WTC11 (cell line): Measurements from ENCODE around the gene NOTCH2. TPM values are rescaled to one million over a fixed set of nuclear protein-coding genes. Genes with fewer than 3 reads are reported as not detected.

Experiments used
- ATAC-seq: fragments of 200-7000 bp; cut with Tn5 transposase; 2 replicates; pipeline ENCODE4 v1.10.0; 2021; ENCODE audit warnings: mild to moderate bottlenecking, moderate library complexity
- CTCF ChIA-PET: fragments of 300-600 bp; sonication (Branson Sonifier 250); formaldehyde crosslinking; loops from one replicate; lab custom pipeline; 2021; ENCODE audit warnings: antibody characterized with exemption; lab: Charles Lee
- POLR2A ChIA-PET: fragments of 350-600 bp; sonication (Branson Sonifier 250); formaldehyde crosslinking; loops from one replicate; lab custom pipeline; 2021; ENCODE audit warnings: antibody characterized with exemption; lab: Charles Lee
- DNase-seq: peaks from one replicate; pipeline ENCODE4 v3.0.0; 2021; ENCODE audit warnings: low spot score
- H3K27ac Mint-ChIP-seq: 2 replicates; pipeline ENCODE4 v1.8.0; 2021; ENCODE audit warnings: mixed read lengths
- H3K27me3 Mint-ChIP-seq: 2 replicates; pipeline ENCODE4 v1.8.0; 2021; ENCODE audit warnings: low read depth, mild to moderate bottlenecking, moderate library complexity, mixed read lengths
- H3K36me3 Mint-ChIP-seq: 2 replicates; pipeline ENCODE4 v1.8.0; 2021; ENCODE audit warnings: mixed read lengths
- H3K4me1 Mint-ChIP-seq: 2 replicates; pipeline ENCODE4 v1.8.0; 2022; ENCODE audit warnings: mixed read lengths
- H3K4me3 Mint-ChIP-seq: 2 replicates; pipeline ENCODE4 v1.8.0; 2021; ENCODE audit warnings: mild to moderate bottlenecking, moderate library complexity, mixed read lengths
- H3K9me3 Mint-ChIP-seq: 2 replicates; pipeline ENCODE4 v1.8.0; 2021; ENCODE audit warnings: mixed read lengths
- GTF2I ChIP-seq: fragments of 250-450 bp; sonication (Bioruptor Pico); conservative IDR thresholded peaks from 2 replicates; pipeline ENCODE4 v1.4.0; 2021; ENCODE audit warnings: mild to moderate bottlenecking
- MYBL2 ChIP-seq: sonication (generic); formaldehyde crosslinking; IDR thresholded peaks from 2 replicates; pipeline ENCODE4 v1.8.1; 2023; ENCODE audit warnings: mild to moderate bottlenecking, moderate library complexity, missing genetic modification reagents
- NR1H2 ChIP-seq: sonication (generic); formaldehyde crosslinking; IDR thresholded peaks from 2 replicates; pipeline ENCODE4 v1.9.0; 2021; ENCODE audit warnings: mild to moderate bottlenecking, moderate library complexity, missing genetic modification reagents
- RELA ChIP-seq: sonication (generic); formaldehyde crosslinking; IDR thresholded peaks from 2 replicates; pipeline ENCODE4 v1.8.1; 2022; ENCODE audit warnings: missing genetic modification reagents, mild to moderate bottlenecking, borderline replicate concordance
- SP1 ChIP-seq: sonication (generic); formaldehyde crosslinking; conservative IDR thresholded peaks from 2 replicates; pipeline ENCODE4 v1.8.1; 2022; ENCODE audit warnings: missing genetic modification reagents
- ZNF121 ChIP-seq: sonication (generic); formaldehyde crosslinking; IDR thresholded peaks from 2 replicates; pipeline ENCODE4 v1.8.0; 2023; ENCODE audit warnings: missing genetic modification reagents
- ZNF263 ChIP-seq: sonication (generic); formaldehyde crosslinking; IDR thresholded peaks from 2 replicates; pipeline ENCODE4 v1.8.1; 2022; ENCODE audit warnings: low read depth, mild to moderate bottlenecking, moderate library complexity, missing genetic modification reagents
- ZNF671 ChIP-seq: fragments of 250-450 bp; sonication (Bioruptor Pico); IDR thresholded peaks from 2 replicates; pipeline ENCODE4 v1.8.0; 2021; ENCODE audit warnings: mild to moderate bottlenecking
- total RNA-seq: library from RNA; stranded (reverse); gene quantifications from 3 replicates; pipeline ENCODE4 v1.2.3, GENCODE V29; 2021
- TF ChIP-seq, protein P1 (sequence below): sonication (generic); formaldehyde crosslinking; conservative IDR thresholded peaks from 2 replicates; pipeline ENCODE4 v1.8.1; 2022; ENCODE audit warnings: mild to moderate bottlenecking, missing genetic modification reagents
- TF ChIP-seq, protein P2 (sequence below): fragments of 250-450 bp; sonication (Bioruptor Pico); IDR thresholded peaks from 2 replicates; pipeline ENCODE4 v1.9.0; 2021; ENCODE audit warnings: mild to moderate bottlenecking
- TF ChIP-seq, protein P3 (sequence below): sonication (generic); formaldehyde crosslinking; IDR thresholded peaks from 2 replicates; pipeline ENCODE4 v1.8.0; 2022; ENCODE audit warnings: missing genetic modification reagents
- TF ChIP-seq, protein P4 (sequence below): sonication (generic); formaldehyde crosslinking; conservative IDR thresholded peaks from 2 replicates; pipeline ENCODE4 v1.8.1; 2023; ENCODE audit warnings: mild to moderate bottlenecking, low read depth, missing genetic modification reagents, moderate library complexity
- TF ChIP-seq, protein P5 (sequence below): sonication (generic); formaldehyde crosslinking; IDR thresholded peaks from 2 replicates; pipeline ENCODE4 v1.8.0; 2022; ENCODE audit warnings: mild to moderate bottlenecking, missing genetic modification reagents

NOTCH2 gene
- total RNA-seq, 1 experiment from 2014 or later, result 60.9 TPM

DNA sequence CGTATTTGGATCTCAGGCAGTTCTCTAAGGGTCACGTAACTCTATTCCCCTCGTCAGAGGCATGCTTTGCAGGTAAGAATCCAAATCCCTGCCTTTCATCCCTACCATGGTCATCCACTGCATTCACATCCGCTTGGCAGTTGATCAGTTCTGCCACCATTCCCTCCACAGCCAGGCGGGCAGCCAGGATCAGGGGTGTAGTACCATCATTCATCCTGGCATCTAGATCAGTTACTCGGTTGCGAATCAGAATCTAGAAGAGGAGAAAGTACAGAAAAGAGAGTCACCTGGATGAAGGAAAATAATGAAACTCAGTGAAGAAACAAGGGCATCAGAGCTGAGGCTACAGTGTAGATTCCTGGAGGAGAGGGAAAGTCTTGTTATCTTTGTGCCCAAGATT, 151.2 kb downstream of the NOTCH2 start:
- Mint-ChIP-seq H3K9me3 (no peaks in the 10 kb centered on the region), H3K4me3 (no peak overlapping the region), H3K36me3 (peaks cover 66% of the 10 kb centered on the region), H3K27ac (no peak overlapping the region), H3K4me1 (no peaks in the 10 kb centered on the region), H3K27me3 (no peaks in the 10 kb centered on the region)
- ATAC-seq, result no peak
- no peak for DNase-seq
- TF ChIP-seq, protein P1, sequence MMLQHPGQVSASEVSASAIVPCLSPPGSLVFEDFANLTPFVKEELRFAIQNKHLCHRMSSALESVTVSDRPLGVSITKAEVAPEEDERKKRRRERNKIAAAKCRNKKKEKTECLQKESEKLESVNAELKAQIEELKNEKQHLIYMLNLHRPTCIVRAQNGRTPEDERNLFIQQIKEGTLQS (CRISPR knock-in tag), result no peak
- no peak for TF ChIP-seq GTF2I (CRISPR knock-in tag)
- TF ChIP-seq, protein P2, sequence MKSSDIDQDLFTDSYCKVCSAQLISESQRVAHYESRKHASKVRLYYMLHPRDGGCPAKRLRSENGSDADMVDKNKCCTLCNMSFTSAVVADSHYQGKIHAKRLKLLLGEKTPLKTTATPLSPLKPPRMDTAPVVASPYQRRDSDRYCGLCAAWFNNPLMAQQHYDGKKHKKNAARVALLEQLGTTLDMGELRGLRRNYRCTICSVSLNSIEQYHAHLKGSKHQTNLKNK (CRISPR knock-in tag), result no peak
- TF ChIP-seq, protein P3, sequence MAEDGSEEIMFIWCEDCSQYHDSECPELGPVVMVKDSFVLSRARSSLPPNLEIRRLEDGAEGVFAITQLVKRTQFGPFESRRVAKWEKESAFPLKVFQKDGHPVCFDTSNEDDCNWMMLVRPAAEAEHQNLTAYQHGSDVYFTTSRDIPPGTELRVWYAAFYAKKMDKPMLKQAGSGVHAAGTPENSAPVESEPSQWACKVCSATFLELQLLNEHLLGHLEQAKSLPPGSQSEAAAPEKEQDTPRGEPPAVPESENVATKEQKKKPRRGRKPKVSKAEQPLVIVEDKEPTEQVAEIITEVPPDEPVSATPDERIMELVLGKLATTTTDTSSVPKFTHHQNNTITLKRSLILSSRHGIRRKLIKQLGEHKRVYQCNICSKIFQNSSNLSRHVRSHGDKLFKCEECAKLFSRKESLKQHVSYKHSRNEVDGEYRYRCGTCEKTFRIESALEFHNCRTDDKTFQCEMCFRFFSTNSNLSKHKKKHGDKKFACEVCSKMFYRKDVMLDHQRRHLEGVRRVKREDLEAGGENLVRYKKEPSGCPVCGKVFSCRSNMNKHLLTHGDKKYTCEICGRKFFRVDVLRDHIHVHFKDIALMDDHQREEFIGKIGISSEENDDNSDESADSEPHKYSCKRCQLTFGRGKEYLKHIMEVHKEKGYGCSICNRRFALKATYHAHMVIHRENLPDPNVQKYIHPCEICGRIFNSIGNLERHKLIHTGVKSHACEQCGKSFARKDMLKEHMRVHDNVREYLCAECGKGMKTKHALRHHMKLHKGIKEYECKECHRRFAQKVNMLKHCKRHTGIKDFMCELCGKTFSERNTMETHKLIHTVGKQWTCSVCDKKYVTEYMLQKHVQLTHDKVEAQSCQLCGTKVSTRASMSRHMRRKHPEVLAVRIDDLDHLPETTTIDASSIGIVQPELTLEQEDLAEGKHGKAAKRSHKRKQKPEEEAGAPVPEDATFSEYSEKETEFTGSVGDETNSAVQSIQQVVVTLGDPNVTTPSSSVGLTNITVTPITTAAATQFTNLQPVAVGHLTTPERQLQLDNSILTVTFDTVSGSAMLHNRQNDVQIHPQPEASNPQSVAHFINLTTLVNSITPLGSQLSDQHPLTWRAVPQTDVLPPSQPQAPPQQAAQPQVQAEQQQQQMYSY (CRISPR knock-in tag), result no peak
- no peak for TF ChIP-seq ZNF671 (CRISPR knock-in tag)
- POLR2A ChIA-PET, result no interaction called here
- CTCF ChIA-PET, result interaction anchor here (1.5 kb wide), 1 partner anchor 22 kb away, joined by 4 read pairs; the partner anchor contains the start of gene ADAM30

DNA sequence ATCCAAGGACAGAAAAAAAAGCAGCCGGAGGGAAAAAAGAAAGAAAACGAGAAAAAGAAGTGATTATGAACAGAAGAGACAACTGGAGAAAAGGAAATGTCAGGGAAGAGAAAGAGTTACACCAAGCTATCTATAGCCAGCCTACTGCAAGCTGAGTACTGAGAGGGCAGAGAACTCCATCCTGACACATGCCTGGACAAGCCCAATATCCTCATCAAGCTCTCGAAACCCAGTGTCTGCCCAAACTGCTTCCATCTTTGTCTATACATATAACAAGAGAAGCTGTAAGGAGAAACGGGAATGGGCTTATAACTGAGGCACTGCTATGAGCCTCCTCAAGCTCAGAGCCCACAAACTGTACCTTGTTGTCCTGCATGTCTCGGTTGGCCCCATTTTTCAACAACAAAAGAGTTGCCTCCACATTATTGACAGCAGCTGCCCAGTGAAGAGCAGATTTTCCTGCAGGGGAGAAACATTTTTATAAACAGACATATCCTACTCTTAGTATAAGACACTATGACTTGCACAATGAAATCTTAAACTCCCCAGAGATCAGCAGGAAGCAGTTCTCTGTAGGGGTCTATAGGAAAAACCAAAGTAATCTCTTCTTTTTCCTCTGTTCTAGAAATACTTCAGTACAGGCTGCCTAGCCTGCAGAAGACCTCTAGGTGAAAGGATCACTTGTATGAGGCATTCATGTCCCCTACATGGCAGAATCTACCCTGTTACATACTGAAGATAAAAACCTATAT, 152.0 kb downstream of the NOTCH2 start:
- ATAC-seq (no peak), DNase-seq (no peak)
- POLR2A ChIA-PET, result no interaction called here
- H3K27ac Mint-ChIP-seq, result peak overlapping the region; percentile 1
- no peak overlapping the region for H3K4me3 Mint-ChIP-seq
- TF ChIP-seq ZNF671 (CRISPR knock-in tag) (no peak), SP1 (no peak), ZNF263 (CRISPR knock-in tag) (no peak), NR1H2 (CRISPR knock-in tag) (no peak), MYBL2 (no peak), ZNF121 (CRISPR knock-in tag) (no peak), RELA (CRISPR knock-in tag) (no peak)
- TF ChIP-seq, protein P4, sequence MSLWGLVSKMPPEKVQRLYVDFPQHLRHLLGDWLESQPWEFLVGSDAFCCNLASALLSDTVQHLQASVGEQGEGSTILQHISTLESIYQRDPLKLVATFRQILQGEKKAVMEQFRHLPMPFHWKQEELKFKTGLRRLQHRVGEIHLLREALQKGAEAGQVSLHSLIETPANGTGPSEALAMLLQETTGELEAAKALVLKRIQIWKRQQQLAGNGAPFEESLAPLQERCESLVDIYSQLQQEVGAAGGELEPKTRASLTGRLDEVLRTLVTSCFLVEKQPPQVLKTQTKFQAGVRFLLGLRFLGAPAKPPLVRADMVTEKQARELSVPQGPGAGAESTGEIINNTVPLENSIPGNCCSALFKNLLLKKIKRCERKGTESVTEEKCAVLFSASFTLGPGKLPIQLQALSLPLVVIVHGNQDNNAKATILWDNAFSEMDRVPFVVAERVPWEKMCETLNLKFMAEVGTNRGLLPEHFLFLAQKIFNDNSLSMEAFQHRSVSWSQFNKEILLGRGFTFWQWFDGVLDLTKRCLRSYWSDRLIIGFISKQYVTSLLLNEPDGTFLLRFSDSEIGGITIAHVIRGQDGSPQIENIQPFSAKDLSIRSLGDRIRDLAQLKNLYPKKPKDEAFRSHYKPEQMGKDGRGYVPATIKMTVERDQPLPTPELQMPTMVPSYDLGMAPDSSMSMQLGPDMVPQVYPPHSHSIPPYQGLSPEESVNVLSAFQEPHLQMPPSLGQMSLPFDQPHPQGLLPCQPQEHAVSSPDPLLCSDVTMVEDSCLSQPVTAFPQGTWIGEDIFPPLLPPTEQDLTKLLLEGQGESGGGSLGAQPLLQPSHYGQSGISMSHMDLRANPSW, result no peak
- TF ChIP-seq, protein P2 (CRISPR knock-in tag), result no peak
- TF ChIP-seq, protein P5, sequence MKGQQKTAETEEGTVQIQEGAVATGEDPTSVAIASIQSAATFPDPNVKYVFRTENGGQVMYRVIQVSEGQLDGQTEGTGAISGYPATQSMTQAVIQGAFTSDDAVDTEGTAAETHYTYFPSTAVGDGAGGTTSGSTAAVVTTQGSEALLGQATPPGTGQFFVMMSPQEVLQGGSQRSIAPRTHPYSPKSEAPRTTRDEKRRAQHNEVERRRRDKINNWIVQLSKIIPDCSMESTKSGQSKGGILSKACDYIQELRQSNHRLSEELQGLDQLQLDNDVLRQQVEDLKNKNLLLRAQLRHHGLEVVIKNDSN, result no peak
- H3K4me1 Mint-ChIP-seq, result no peaks in the 10 kb centered on the region
- H3K36me3 Mint-ChIP-seq, result peaks cover 60% of the 10 kb centered on the region
- no peaks in the 10 kb centered on the region for H3K27me3 Mint-ChIP-seq
- no peaks in the 10 kb centered on the region for H3K9me3 Mint-ChIP-seq
- CTCF ChIA-PET, result interaction anchor here (0.6 to 1.5 kb wide), 2 partner anchors 21 to 31 kb away, joined by 3 to 4 read pairs; partner anchors contain the start of gene ADAM30
